GM12891 (cell line): ENCODE data around the gene CSE1L.

Source experiments
- POLR2A ChIP-seq: IDR thresholded peaks from 2 replicates; pipeline ENCODE4 v1.6.1; 2011; ENCODE audit warnings: low read depth, low read length, control low read depth
- POLR2AphosphoS5 ChIP-seq: IDR thresholded peaks from 2 replicates; pipeline ENCODE4 v1.6.1; 2011; ENCODE audit warnings: low read depth, low read length, control low read depth
- TAF1 ChIP-seq: IDR thresholded peaks from 2 replicates; pipeline ENCODE4 v1.6.1; 2011; ENCODE audit warnings: low read depth, low read length, control low read depth

DNA sequence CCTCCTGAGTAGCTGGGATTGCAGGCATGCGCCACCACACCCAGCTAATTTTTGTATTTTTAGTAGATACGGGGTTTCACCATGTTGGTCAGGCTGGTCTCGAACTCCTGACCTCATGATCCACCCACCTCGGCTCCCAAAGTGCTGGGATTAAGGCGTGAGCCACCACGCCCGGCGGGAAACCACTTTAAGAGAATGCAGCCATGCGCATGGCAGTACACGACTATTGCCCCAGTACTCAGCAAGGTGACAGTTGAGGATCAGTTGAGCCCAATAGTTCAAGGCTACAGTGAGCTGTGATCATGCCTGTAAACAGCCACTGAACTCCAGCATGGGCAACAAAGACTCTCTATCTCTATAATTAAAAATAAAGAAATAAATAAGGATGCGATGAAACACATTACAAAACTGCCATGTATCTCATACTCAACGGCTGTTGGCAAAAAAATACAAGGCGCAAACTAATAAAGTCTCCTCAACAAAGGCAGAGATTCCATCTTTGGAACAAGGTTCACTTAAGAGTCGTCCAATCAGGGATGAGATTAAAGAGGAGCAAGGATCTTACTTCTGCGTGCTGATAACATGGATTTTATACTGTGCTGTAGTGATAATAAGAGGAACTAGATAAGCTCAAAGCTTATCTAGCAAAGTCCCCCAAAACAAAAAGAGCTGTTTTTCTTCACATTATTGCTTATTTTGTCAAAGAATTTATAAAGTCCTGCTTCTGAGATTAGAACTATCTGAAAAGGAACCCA, 90.9 kb downstream of the CSE1L start:
- TF ChIP-seq POLR2A (no peak), TAF1 (no peak), POLR2AphosphoS5 (no peak)
